Heart right ventricle (tissue), 16 donors: ENCODE measurements around the gene XPNPEP2. TPM values are rescaled to one million over a fixed set of nuclear protein-coding genes. Genes with fewer than 3 reads are reported as not detected.

Experiments
- ATAC-seq, 8 donors: fragments of 200-7000 bp; cut with Tn5 transposase; one replicate each; pipeline ENCODE4 v1.9.1; 2020; ENCODE audit warnings: mild to moderate bottlenecking in 8 of 8, moderate library complexity in 8 of 8, moderate number of reproducible peaks in 1 of 8
- DNase-seq, 2 donors: peaks; one replicate each; pipeline ENCODE4 v3.0.0-alpha.2; 2020
- H3K27ac ChIP-seq, 10 donors: fragments of 200-600 bp; sonication (generic) in 2 of 10; one replicate each; pipeline versions ENCODE4 v1.5.0 to v1.8.0; 2020 to 2022; ENCODE audit warnings: mild to moderate bottlenecking in 3 of 10
- H3K27me3 ChIP-seq, 7 donors: fragments of 200-600 bp; one replicate each; pipeline ENCODE4 v1.8.0; 2021 to 2022; ENCODE audit warnings: mild to moderate bottlenecking in 2 of 7
- H3K36me3 ChIP-seq, 9 donors: fragments of 200-600 bp; sonication (generic) in 1 of 9; one replicate each; pipeline versions ENCODE4 v1.5.0 to v1.8.0; 2020 to 2022; ENCODE audit warnings: mild to moderate bottlenecking in 2 of 9
- H3K4me1 ChIP-seq, 9 donors: fragments of 200-600 bp; sonication (generic) in 1 of 9; one replicate each; pipeline versions ENCODE4 v1.5.0 to v1.8.0; 2020 to 2022; ENCODE audit warnings: mild to moderate bottlenecking in 4 of 9
- H3K4me3 ChIP-seq, 10 donors: fragments of 200-600 bp; sonication (generic) in 2 of 10; one replicate each; pipeline versions ENCODE4 v1.5.0 to v1.8.0; 2020 to 2022; ENCODE audit warnings: mild to moderate bottlenecking in 7 of 10, moderate library complexity in 2 of 10
- H3K9me3 ChIP-seq, 11 donors: fragments of 200-600 bp in 10 of 11; sonication (generic) in 2 of 11; one replicate each; pipeline versions ENCODE4 v1.5.0 to v1.8.0; 2013 to 2022; ENCODE audit warnings: mild to moderate bottlenecking in 2 of 11, control low read depth in 1 of 11, moderate library complexity in 1 of 11
- CTCF ChIP-seq, 9 donors: fragments of 200-600 bp; sonication (generic) in 2 of 9; IDR thresholded peaks; one replicate each; pipeline versions ENCODE4 v1.5.0 to v1.8.0; 2021 to 2022; ENCODE audit warnings: antibody characterized with exemption in 9 of 9, mild to moderate bottlenecking in 5 of 9, moderate library complexity in 1 of 9
- WGBS, 2 donors: extraction: QIAGEN DNeasy Blood & Tissue Kit; methylation state at CpG; one replicate each; pipeline ENCODE4 v1.1.7; 2013; ENCODE audit warnings: inconsistent platforms in 1 of 2; 5-methylcytosine and 5-hydroxymethylcytosine counted together
- intact Hi-C, 10 donors: fragments of 100-400 bp; cut with DNase I; formaldehyde crosslinking; loops; one replicate each; pipeline versions ENCODE4 v1.11.1 to v1.14.2; 2022
- polyA plus RNA-seq, 2 donors: library from polyadenylated mRNA; stranded (reverse); fragments of 200-250 nt; gene quantifications; one replicate each; pipeline ENCODE4 v1.2.3, GENCODE V29; 2013
- total RNA-seq, 10 donors: library from RNA; stranded (reverse); fragmentation: NEBNext Ultra II Directional in 3 of 10; extraction: Animal tissue kit (Norgen Biotek cat#: 25700) in 3 of 10; gene quantifications; one replicate each; pipeline versions ENCODE4 v1.2.1 to v1.2.4, GENCODE V29; 2021 to 2023
- donor health status: Arrhythmogenic right ventricular cardiomyopathy.
- donor health status: ischemic (EF 13 %, LVEDD 7.1; RV severe dilation, severe dysfunction).
- donor health status: healthy with polysubstance abuse.
- donor health status: DM: no; HTN: yes; CAD: no.
- donor health status: DM: no; HTN: no; CAD: no.
- donor health status: ischemic (EF 25% LVEDD 6.9; RV normal size, moderate dysfunction).
- donor health status: ischemic (EF 25% LVEDD 5.7; RV mildly dilated, moderate dysfunction).
- donor health status: healthy.
- donor health status: DM: yes; HTN: yes; CAD: no.
- donor health status: Ischemic cardiomyopathy.
- donor health status: ischemic (EF 35%, LVEDD 5.7; RV mildly dilated, moderate dysfunction).
- donor health status: nonischemic (EF 11% LVEDD 7.7; RV severe dilation, severe dysfunction).
- donor health status: DM: yes; HTN: yes; CAD: no.
- donor health status: PGD.
- donor health status: ischemic (EF 29% LVEDD 5.4; RV normal size, mild dysfunction).
- donor health status: nonischemic (EF 23%, LVEDD 6.1; RV moderate dilation, normal function).

Gene XPNPEP2
- total and polyA plus RNA-seq, 12 donors, result 0.18 to 2.2 (median 0.52) TPM

- 92 to 100% methylated on average over 2 of the region's 2 CpGs for WGBS, 2 donors
These were observed 19.5 kb upstream of the XPNPEP2 start for GRCh38 chrX:129719268-129719667.

GRCh38 chrX:129719931-129720530 lies 18.7 kb upstream of the XPNPEP2 start:
- Histone ChIP-seq H3K27me3 (peaks cover 0 to 12% (median 0%) of the 10 kb centered on the region in 7 donors), H3K9me3 (no peaks in the 10 kb centered on the region), H3K4me1 (peaks cover 0 to 8% (median 0%) of the 10 kb centered on the region in 9 donors), H3K4me3 (no peak overlapping the region), H3K36me3 (no peaks in the 10 kb centered on the region), H3K27ac (peak overlapping the region in 1 of 10 donors; percentile 41)
- DNase-seq (no peak), ATAC-seq (peak in 7 of 8 donors; percentile 20 to 74 (median 53))
- intact Hi-C loops, result no loop called here
- 59 to 68% methylated on average over 10 to 11 of the region's 11 CpGs for WGBS, 2 donors
- TF ChIP-seq CTCF (IDR thresholded peaks at IDR 0.05), result no peak

More at GRCh38 chrX:129719268-129719667, 19.5 kb upstream of the XPNPEP2 start:
- no peak for DNase-seq
- Histone ChIP-seq H3K4me3 (no peak overlapping the region), H3K4me1 (peaks cover 0 to 8% (median 0%) of the 10 kb centered on the region in 9 donors), H3K27me3 (peaks cover 0 to 12% (median 0%) of the 10 kb centered on the region in 7 donors), H3K27ac (no peak overlapping the region), H3K36me3 (no peaks in the 10 kb centered on the region), H3K9me3 (no peaks in the 10 kb centered on the region)
- no peak for ATAC-seq
- no peak for TF ChIP-seq CTCF (IDR thresholded peaks at IDR 0.05)
- intact Hi-C loops, result no loop called here

GRCh38 chrX:129720741-129721140 lies 18.0 kb upstream of the XPNPEP2 start:
- TF ChIP-seq CTCF (IDR thresholded peaks at IDR 0.05), result no peak
- no peaks in the 10 kb centered on the region for H3K36me3 ChIP-seq
- H3K4me1 ChIP-seq, result peaks cover 0 to 8% (median 0%) of the 10 kb centered on the region in 9 donors
- 92 to 93% methylated on average over 6 of the region's 6 CpGs for WGBS, 2 donors
- no peaks in the 10 kb centered on the region for H3K9me3 ChIP-seq
- peaks cover 0 to 12% (median 0%) of the 10 kb centered on the region in 7 donors for H3K27me3 ChIP-seq
- no peak for DNase-seq
- H3K27ac ChIP-seq, result peak overlapping the region in 1 of 10 donors; percentile 41
- no peak for ATAC-seq
- intact Hi-C loops, result no loop called here
- H3K4me3 ChIP-seq, result no peak overlapping the region

GRCh38 chrX:129721414-129721813 lies 17.4 kb upstream of the XPNPEP2 start:
- Histone ChIP-seq H3K4me1 (peaks cover 0 to 8% (median 0%) of the 10 kb centered on the region in 9 donors), H3K27me3 (peaks cover 0 to 12% (median 0%) of the 10 kb centered on the region in 7 donors), H3K36me3 (no peaks in the 10 kb centered on the region), H3K9me3 (no peaks in the 10 kb centered on the region), H3K4me3 (no peak overlapping the region), H3K27ac (no peak overlapping the region)
- TF ChIP-seq CTCF (IDR thresholded peaks at IDR 0.05), result no peak
- 73 to 82% methylated on average over 2 of the region's 2 CpGs for whole genome bisulfite sequencing, 2 donors
- intact Hi-C loops, result no loop called here
- ATAC-seq (no peak), DNase-seq (no peak)
